PC-9 (cell line): ENCODE data around the gene TEPSIN. TPM values are rescaled to one million over a fixed set of nuclear protein-coding genes. Genes with fewer than 3 reads are reported as not detected.

ENCODE experiments used
- BruUV-seq: library from RNA; stranded (reverse); fragments of 400-500 nt; replicated peaks from 2 replicates; lab custom pipeline; 2021; lab: Mats Ljungman, UMichigan
- CTCF ChIA-PET: fragments of 300-600 bp; sonication (Branson Sonifier 250); formaldehyde crosslinking; loops from one replicate; lab custom pipeline; 2022; ENCODE audit warnings: antibody characterized with exemption; lab: Charles Lee
- POLR2A ChIA-PET: fragments of 300-600 bp; sonication (Branson Sonifier 250); formaldehyde crosslinking; loops from one replicate; lab custom pipeline; 2022; ENCODE audit warnings: antibody characterized with exemption; ENCODE audit not compliant: unreplicated experiment; lab: Charles Lee
- DNase-seq, 2 experiments: peaks; one replicate each; pipeline versions ENCODE4 v3.0.0 to v3.0.0-alpha.2; 2015 to 2022; ENCODE audit warnings: mixed read lengths in 1 of 2
- H2AFZ ChIP-seq: fragments of 200-600 bp; sonication (generic); 2 replicates; pipeline ENCODE4 v1.8.1; 2017; ENCODE audit warnings: antibody characterized with exemption
- H3F3A ChIP-seq: fragments of 200-600 bp; sonication (generic); 2 replicates; pipeline ENCODE4 v1.8.1; 2017; ENCODE audit warnings: antibody characterized with exemption, mild to moderate bottlenecking, low read depth; ENCODE audit not compliant: insufficient read depth
- H3K27ac ChIP-seq: fragments of 200-600 bp; sonication (generic); 2 replicates; pipeline ENCODE4 v1.6.1; 2016; ENCODE audit warnings: mixed run types
- H3K27me3 ChIP-seq: fragments of 200-600 bp; sonication (generic); 2 replicates; pipeline ENCODE4 v1.6.1; 2016; ENCODE audit warnings: low read depth, mixed run types; ENCODE audit not compliant: insufficient read depth
- H3K36me3 ChIP-seq: fragments of 200-600 bp; sonication (generic); 2 replicates; pipeline ENCODE4 v1.6.1; 2016; ENCODE audit warnings: low read depth, mixed run types
- H3K4me1 ChIP-seq: fragments of 200-600 bp; sonication (generic); replicated peaks from 2 replicates; pipeline ENCODE4 v1.6.1; 2016; ENCODE audit warnings: mixed run types; ENCODE audit not compliant: insufficient read depth
- H3K4me2 ChIP-seq: fragments of 200-600 bp; sonication (generic); 2 replicates; pipeline ENCODE4 v1.6.1; 2017; ENCODE audit warnings: mixed run types
- H3K4me3 ChIP-seq: fragments of 200-600 bp; sonication (generic); 2 replicates; pipeline ENCODE4 v1.6.1; 2016; ENCODE audit warnings: mixed run types
- H3K79me2 ChIP-seq: fragments of 200-600 bp; sonication (generic); 2 replicates; pipeline ENCODE4 v1.6.1; 2017; ENCODE audit warnings: low read depth, mixed run types
- H3K9me2 ChIP-seq: fragments of 200-600 bp; sonication (generic); 2 replicates; pipeline ENCODE4 v1.8.1; 2017; ENCODE audit warnings: mild to moderate bottlenecking; ENCODE audit not compliant: insufficient read depth
- H3K9me3 ChIP-seq: fragments of 200-600 bp; sonication (generic); 2 replicates; pipeline ENCODE4 v1.8.1; 2016; ENCODE audit warnings: low read depth; ENCODE audit not compliant: insufficient read depth
- H4K20me1 ChIP-seq: fragments of 200-600 bp; sonication (generic); 2 replicates; pipeline ENCODE4 v1.8.1; 2017; ENCODE audit not compliant: insufficient read depth
- EZH2 ChIP-seq: fragments of 200-600 bp; sonication (generic); IDR thresholded peaks from 2 replicates; pipeline ENCODE4 v1.8.0; 2017; ENCODE audit warnings: antibody characterized with exemption, low read depth
- intact Hi-C: fragments of 100-400 bp; cut with micrococcal nuclease; formaldehyde crosslinking; loops from one replicate; pipeline ENCODE4 v1.10.0; 2022; ENCODE audit not compliant: unreplicated experiment
- total RNA-seq: library from RNA; stranded (reverse); gene quantifications from 2 replicates; pipeline ENCODE4 v1.2.3, GENCODE V29; 2021
- TF ChIP-seq, protein P1 (sequence below): fragments of 200-600 bp; sonication (generic); conservative IDR thresholded peaks from 2 replicates; pipeline ENCODE4 v1.6.1; 2017; ENCODE audit warnings: mixed run types, antibody characterized with exemption, mild to moderate bottlenecking, moderate library complexity

The TEPSIN gene
- total RNA-seq, 1 experiment from 2014 or later = 35.0 TPM

DNA sequence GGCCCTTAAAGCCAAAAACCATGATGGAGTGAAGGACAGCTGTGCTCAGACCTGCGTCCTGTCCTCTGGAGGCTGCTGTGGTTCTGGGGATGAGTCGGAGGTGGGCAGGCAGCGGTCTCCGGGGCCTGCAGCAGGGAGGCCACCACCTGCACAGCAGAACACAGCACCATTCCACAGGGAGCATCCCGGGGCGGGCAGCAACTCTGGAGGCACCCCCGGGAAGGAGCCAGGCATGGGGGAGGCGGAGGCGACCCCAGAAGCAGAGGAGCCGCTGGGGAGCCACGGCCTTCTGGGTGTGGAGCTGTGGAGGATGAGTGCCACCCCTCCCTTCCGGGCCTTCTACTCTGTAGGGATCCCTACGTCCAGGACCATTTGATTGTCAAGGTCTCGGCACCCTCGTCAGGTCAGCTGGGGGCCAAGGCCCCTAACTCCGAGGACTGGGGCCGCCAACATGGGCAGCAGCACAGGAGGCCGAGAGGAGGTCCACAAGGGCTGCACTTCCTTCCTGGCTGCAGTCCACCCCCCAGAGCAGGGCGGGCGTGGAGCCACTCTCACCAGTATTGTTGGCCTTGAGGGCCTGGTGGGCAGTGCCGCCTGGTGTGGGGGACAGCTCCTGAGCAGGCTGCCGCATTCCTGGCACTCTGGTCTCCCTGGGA is 39.9 kb downstream of the TEPSIN start:
- no peak overlapping the region for H3K4me2 ChIP-seq
- no TSS peak for BruUV-seq
- no peaks in the 10 kb centered on the region for H3K36me3 ChIP-seq
- no peaks in the 10 kb centered on the region for H3K79me2 ChIP-seq
- H3K9me2 ChIP-seq = no peaks in the 10 kb centered on the region
- no peak overlapping the region for H3K27ac ChIP-seq
- ChIA-PET CTCF (interaction anchor here (0.6 kb wide), 1 partner anchor 49 kb away, joined by 8 read pairs; no protein-coding TSS in a partner anchor), POLR2A (no interaction called here)
- H3K4me1 ChIP-seq = no peaks in the 10 kb centered on the region
- H3F3A ChIP-seq = no peaks in the 10 kb centered on the region
- intact Hi-C loops = no loop called here
- no peaks in the 10 kb centered on the region for H3K9me3 ChIP-seq
- H3K27me3 ChIP-seq = no peaks in the 10 kb centered on the region
- H3K4me3 ChIP-seq = no peak overlapping the region
- no peak overlapping the region for H2AFZ ChIP-seq
- DNase-seq = no peak
- TF ChIP-seq EZH2 = no peak
- TF ChIP-seq, protein P1, sequence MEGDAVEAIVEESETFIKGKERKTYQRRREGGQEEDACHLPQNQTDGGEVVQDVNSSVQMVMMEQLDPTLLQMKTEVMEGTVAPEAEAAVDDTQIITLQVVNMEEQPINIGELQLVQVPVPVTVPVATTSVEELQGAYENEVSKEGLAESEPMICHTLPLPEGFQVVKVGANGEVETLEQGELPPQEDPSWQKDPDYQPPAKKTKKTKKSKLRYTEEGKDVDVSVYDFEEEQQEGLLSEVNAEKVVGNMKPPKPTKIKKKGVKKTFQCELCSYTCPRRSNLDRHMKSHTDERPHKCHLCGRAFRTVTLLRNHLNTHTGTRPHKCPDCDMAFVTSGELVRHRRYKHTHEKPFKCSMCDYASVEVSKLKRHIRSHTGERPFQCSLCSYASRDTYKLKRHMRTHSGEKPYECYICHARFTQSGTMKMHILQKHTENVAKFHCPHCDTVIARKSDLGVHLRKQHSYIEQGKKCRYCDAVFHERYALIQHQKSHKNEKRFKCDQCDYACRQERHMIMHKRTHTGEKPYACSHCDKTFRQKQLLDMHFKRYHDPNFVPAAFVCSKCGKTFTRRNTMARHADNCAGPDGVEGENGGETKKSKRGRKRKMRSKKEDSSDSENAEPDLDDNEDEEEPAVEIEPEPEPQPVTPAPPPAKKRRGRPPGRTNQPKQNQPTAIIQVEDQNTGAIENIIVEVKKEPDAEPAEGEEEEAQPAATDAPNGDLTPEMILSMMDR = no peak
- no peaks in the 10 kb centered on the region for H4K20me1 ChIP-seq

DNA sequence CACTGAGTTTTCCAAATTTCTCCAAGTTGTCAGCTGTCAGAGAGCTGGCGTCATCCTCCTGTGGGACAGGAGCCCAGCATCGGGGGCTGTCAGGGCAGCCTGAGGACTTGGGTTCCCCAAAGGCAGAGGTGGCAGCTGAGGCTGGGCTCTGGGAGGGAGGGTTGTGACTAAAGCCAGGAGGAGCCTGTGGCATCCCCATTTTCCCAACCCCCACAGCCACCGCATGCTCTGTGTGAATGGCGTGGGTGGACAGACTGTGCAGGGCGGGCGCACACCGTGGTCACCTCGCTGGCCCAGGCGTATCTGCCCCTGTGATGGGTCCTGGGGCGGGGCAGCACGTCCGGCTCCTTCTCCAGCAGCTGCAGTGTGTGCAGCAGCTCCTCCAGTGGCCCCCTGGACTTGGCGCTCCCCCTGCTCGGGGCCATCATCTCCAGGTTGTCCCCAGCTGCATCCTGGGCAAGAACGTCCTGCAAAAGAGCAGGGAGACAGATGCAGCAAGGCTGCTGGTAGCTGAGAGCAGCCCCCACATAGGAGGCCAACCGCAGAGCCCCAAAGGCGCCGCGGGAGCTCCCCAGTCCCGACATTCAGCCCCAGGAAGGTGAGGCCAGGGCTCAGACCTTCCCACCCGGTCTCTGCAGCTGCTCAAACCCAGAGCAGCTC is 40.9 kb downstream of the TEPSIN start:
- H3K36me3 ChIP-seq = no peaks in the 10 kb centered on the region
- no peak for TF ChIP-seq EZH2
- TF ChIP-seq, protein P1 = no peak
- H3F3A ChIP-seq = no peaks in the 10 kb centered on the region
- intact Hi-C loops = no loop called here
- no peaks in the 10 kb centered on the region for H3K9me3 ChIP-seq
- H3K9me2 ChIP-seq = no peaks in the 10 kb centered on the region
- ChIA-PET CTCF (no interaction called here), POLR2A (interaction anchor here (0.6 kb wide), 1 partner anchor 209 kb away, joined by 3 read pairs; no protein-coding TSS in a partner anchor)
- no peaks in the 10 kb centered on the region for H4K20me1 ChIP-seq
- no peak overlapping the region for H3K27ac ChIP-seq
- H3K4me3 ChIP-seq = no peak overlapping the region
- BruUV-seq = no TSS peak
- no peak overlapping the region for H2AFZ ChIP-seq
- no peaks in the 10 kb centered on the region for H3K27me3 ChIP-seq
- no peaks in the 10 kb centered on the region for H3K79me2 ChIP-seq
- H3K4me2 ChIP-seq = no peak overlapping the region
- DNase-seq = no peak
- H3K4me1 ChIP-seq = peaks cover 4% of the 10 kb centered on the region; the same call in 1 of the 2 replicates

DNA sequence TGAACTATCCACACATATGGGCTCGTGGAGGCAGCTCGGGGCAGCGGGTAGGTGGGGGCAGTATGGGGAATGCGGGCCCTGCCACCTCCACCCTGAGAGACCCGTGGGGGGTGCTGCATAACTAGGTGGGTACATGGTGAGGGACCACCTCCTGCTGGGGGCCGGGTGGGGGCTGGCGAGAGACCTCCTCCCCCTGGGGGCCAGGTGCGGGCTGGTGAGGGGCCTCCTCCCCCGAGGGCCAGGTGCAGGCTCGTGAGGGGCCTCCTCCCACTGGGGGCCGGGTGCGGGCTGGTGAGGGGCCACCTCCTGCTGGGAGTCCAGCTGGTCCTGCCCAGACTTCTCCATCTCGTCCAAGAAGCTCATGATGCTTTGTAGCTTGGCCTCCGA is 41.5 kb downstream of the TEPSIN start:
- Histone ChIP-seq H3K4me1 (peaks cover 7% of the 10 kb centered on the region; the same call in 1 of the 2 replicates), H3K4me3 (no peak overlapping the region), H3F3A (no peaks in the 10 kb centered on the region), H3K36me3 (no peaks in the 10 kb centered on the region), H3K27ac (no peak overlapping the region), H2AFZ (no peak overlapping the region), H3K9me2 (no peaks in the 10 kb centered on the region), H3K9me3 (no peaks in the 10 kb centered on the region), H4K20me1 (no peaks in the 10 kb centered on the region), H3K4me2 (no peak overlapping the region), H3K79me2 (no peaks in the 10 kb centered on the region), H3K27me3 (no peaks in the 10 kb centered on the region)
- ChIA-PET POLR2A (interaction anchor here (0.6 kb wide), 1 partner anchor 208 kb away, joined by 3 read pairs; no protein-coding TSS in a partner anchor), CTCF (no interaction called here)
- DNase-seq = no peak
- intact Hi-C loops = no loop called here
- no TSS peak for BruUV-seq
- TF ChIP-seq, protein P1 = no peak
- no peak for TF ChIP-seq EZH2
